HepG2 (cell line): ENCODE data around the gene NME2. TPM values are rescaled to one million over a fixed set of nuclear protein-coding genes. Genes with fewer than 3 reads are reported as not detected.

Experiments used
- ATF4 ChIP-seq, 2 experiments: fragments of 450-650 bp in 1 of 2; sonication (generic) in 1 of 2; formaldehyde crosslinking; IDR thresholded peaks; 2 replicates each; pipeline versions ENCODE4 v1.5.0 to v1.8.0; 2020 to 2022; ENCODE audit warnings: mild to moderate bottlenecking in 1 of 2, missing genetic modification reagents in 1 of 2
- CEBPG ChIP-seq: IDR thresholded peaks from 2 replicates; pipeline ENCODE4 v1.6.1; 2016
- EP300 ChIP-seq, 3 experiments: sonication (generic) in 1 of 3; formaldehyde crosslinking in 1 of 3; IDR thresholded peaks; 2 replicates each; pipeline versions ENCODE4 v1.5.1 to v1.6.1; 2011 to 2020; ENCODE audit warnings: low read depth in 2 of 3, low read length in 2 of 3, borderline replicate concordance in 1 of 3, improper control_type of control experiment in 1 of 3, mild to moderate bottlenecking in 1 of 3, missing genetic modification reagents in 1 of 3, moderate library complexity in 1 of 3
- HMGXB3 ChIP-seq: sonication (generic); formaldehyde crosslinking; IDR thresholded peaks from 2 replicates; pipeline ENCODE4 v1.4.0; 2020; ENCODE audit warnings: missing genetic modification reagents, borderline replicate concordance
- NCOA2 ChIP-seq: sonication (generic); formaldehyde crosslinking; IDR thresholded peaks from 2 replicates; pipeline ENCODE4 v1.8.0; 2022; ENCODE audit warnings: inconsistent platforms
- SP2 ChIP-seq: sonication (generic); formaldehyde crosslinking; IDR thresholded peaks from 2 replicates; pipeline ENCODE4 v1.5.1; 2020; ENCODE audit warnings: mild to moderate bottlenecking, missing genetic modification reagents
- SRSF4 ChIP-seq: fragments of 200-400 bp; formaldehyde crosslinking; IDR thresholded peaks from one replicate; pipeline ENCODE4 v1.6.1; 2018; ENCODE audit warnings: mild to moderate bottlenecking, low read depth, low read length, moderate library complexity; ENCODE audit not compliant: poor library complexity, severe bottlenecking
- SRY ChIP-seq: sonication (generic); formaldehyde crosslinking; IDR thresholded peaks from 2 replicates; pipeline ENCODE4 v1.8.0; 2022; ENCODE audit warnings: mild to moderate bottlenecking, missing genetic modification reagents
- SUZ12 ChIP-seq: fragments of 150-350 bp; IDR thresholded peaks from 2 replicates; pipeline ENCODE4 v1.6.1; 2014; ENCODE audit warnings: low read depth, low read length
- ZFP62 ChIP-seq: sonication (generic); formaldehyde crosslinking; IDR thresholded peaks from 2 replicates; pipeline ENCODE4 v1.4.0; 2020; ENCODE audit warnings: missing genetic modification reagents
- ZFX ChIP-seq: sonication (generic); formaldehyde crosslinking; IDR thresholded peaks from 2 replicates; pipeline ENCODE4 v1.4.0; 2020; ENCODE audit warnings: mild to moderate bottlenecking, low read depth, missing genetic modification reagents, moderate library complexity
- ZNF512 ChIP-seq: sonication (generic); formaldehyde crosslinking; IDR thresholded peaks from 2 replicates; pipeline ENCODE4 v1.4.0; 2020; ENCODE audit warnings: mild to moderate bottlenecking, missing genetic modification reagents
- ZNF724P ChIP-seq: sonication (generic); formaldehyde crosslinking; IDR thresholded peaks from 2 replicates; pipeline ENCODE4 v1.8.0; 2022; ENCODE audit warnings: missing genetic modification reagents, borderline replicate concordance
- polyA plus RNA-seq, 8 experiments: library from polyadenylated mRNA; depleted of rRNA in 3 of 8; stranded (reverse) in 7 of 8; unstranded in 1 of 8; fragments of >200 nt; fragmentation: Illumina TruSeq in 4 of 8; extraction: Trizol in 4 of 8; gene quantifications; 2 replicates each; pipeline versions ENCODE4 v1.2.1 to v1.2.3, GENCODE V29; 2011 to 2016; ENCODE audit warnings: low read depth in 4 of 8, missing spikeins in 1 of 8, mixed read lengths in 1 of 8; ENCODE audit not compliant: insufficient read depth in 1 of 8
- total RNA-seq, 5 experiments: library from RNA; depleted of rRNA; stranded (reverse); fragments of >200 nt; fragmentation: Illumina TruSeq; extraction: Trizol; gene quantifications; 2 replicates each; pipeline ENCODE4 v1.2.3, GENCODE V29; 2016; ENCODE audit warnings: low read depth in 1 of 5
- TF ChIP-seq, protein P1 (sequence below): sonication (generic); formaldehyde crosslinking; IDR thresholded peaks from 2 replicates; pipeline ENCODE4 v1.8.0; 2022; ENCODE audit warnings: low read depth, missing genetic modification reagents
- TF ChIP-seq, protein P2 (sequence below): IDR thresholded peaks from 2 replicates; pipeline ENCODE4 v1.6.1; 2012; ENCODE audit warnings: low read length, improper control_type of control experiment

Gene NME2
- total and polyA plus RNA-seq, 2 of the 13 experiments (the other 11 are each of a cell fraction or from before 2014, with no cell fraction given) = 790 to 1,213 TPM

DNA sequence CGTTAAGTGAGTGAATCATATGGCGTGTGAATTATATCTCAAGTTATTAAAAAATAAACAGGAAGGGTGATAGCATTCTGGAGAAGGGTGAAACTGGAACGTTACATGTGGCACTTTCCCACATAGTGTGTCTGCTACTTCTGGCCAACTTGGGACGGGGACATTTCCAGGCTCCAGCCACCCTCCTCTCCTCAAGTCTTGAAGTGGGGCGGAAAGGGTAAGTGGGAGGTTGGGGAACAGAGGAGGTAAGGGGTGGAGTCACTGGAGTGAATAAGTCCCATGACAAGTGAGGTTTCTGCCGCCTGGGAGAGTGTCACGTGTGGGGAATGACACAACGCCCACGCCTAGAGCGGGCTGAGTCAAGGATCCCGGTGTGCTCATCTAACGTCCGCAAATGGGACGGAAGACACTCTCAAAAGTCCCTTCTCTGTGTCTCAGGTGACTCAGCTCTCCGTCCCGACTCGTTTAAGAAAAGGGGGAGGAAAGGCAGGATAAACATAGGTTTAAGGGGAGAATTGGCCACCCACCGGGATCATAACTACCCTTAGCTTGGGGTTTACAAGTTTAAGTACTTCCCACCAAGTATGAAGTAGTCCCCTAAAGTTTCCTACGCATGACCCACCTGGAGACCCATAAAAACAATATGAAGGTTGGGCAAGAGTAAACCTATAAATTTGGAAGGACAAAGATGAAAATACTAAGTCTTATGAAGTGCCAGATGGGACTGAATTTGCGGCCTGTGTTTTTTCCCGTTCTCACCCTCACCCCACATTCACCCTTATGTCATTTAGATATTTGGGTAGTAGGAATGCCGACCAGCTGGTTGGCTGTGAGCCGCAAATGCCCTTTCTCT lies 44.4 kb upstream of the NME2 start (continued):
- TF ChIP-seq, protein P1, sequence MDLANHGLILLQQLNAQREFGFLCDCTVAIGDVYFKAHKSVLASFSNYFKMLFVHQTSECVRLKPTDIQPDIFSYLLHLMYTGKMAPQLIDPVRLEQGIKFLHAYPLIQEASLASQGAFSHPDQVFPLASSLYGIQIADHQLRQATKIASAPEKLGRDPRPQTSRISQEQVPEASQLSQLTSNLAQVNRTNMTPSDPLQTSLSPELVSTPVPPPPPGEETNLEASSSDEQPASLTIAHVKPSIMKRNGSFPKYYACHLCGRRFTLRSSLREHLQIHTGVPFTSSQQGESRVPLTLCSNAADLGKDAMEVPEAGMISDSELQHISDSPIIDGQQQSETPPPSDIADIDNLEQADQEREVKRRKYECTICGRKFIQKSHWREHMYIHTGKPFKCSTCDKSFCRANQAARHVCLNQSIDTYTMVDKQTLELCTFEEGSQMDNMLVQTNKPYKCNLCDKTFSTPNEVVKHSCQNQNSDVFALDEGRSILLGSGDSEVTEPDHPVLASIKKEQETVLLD = no peak
- TF ChIP-seq ZNF512 (CRISPR knock-in tag) (no peak), SUZ12 (no peak), ATF4 (CRISPR knock-in tag; IDR thresholded peaks at IDR 0.05) (no peak), CEBPG (CRISPR knock-in tag) (peak; percentile 64), NCOA2 (CRISPR knock-in tag) (peak; percentile 32; the same call in 1 of the 2 replicates), EP300 (IDR thresholded peaks at IDR 0.05; ENCODE audit: low read depth in 2 of 2, low read length in 2 of 2) (peak in 1 of 2 experiments; percentile 11; a peak in 1 of 4 replicates), EP300 (CRISPR knock-in tag; IDR thresholded peaks at IDR 0.05; ENCODE audit: borderline replicate concordance) (peak; percentile 40), SRSF4 (no peak), ZNF724P (CRISPR knock-in tag) (peak; percentile 24; the same call in 1 of the 2 replicates), ZFX (CRISPR knock-in tag) (peak; percentile 7; the same call in 1 of the 2 replicates), ZFP62 (CRISPR knock-in tag) (no peak), SRY (CRISPR knock-in tag) (no peak), SP2 (CRISPR knock-in tag) (no peak), HMGXB3 (CRISPR knock-in tag) (peak; percentile 55; the same call in 1 of the 2 replicates)
- TF ChIP-seq, protein P2, sequence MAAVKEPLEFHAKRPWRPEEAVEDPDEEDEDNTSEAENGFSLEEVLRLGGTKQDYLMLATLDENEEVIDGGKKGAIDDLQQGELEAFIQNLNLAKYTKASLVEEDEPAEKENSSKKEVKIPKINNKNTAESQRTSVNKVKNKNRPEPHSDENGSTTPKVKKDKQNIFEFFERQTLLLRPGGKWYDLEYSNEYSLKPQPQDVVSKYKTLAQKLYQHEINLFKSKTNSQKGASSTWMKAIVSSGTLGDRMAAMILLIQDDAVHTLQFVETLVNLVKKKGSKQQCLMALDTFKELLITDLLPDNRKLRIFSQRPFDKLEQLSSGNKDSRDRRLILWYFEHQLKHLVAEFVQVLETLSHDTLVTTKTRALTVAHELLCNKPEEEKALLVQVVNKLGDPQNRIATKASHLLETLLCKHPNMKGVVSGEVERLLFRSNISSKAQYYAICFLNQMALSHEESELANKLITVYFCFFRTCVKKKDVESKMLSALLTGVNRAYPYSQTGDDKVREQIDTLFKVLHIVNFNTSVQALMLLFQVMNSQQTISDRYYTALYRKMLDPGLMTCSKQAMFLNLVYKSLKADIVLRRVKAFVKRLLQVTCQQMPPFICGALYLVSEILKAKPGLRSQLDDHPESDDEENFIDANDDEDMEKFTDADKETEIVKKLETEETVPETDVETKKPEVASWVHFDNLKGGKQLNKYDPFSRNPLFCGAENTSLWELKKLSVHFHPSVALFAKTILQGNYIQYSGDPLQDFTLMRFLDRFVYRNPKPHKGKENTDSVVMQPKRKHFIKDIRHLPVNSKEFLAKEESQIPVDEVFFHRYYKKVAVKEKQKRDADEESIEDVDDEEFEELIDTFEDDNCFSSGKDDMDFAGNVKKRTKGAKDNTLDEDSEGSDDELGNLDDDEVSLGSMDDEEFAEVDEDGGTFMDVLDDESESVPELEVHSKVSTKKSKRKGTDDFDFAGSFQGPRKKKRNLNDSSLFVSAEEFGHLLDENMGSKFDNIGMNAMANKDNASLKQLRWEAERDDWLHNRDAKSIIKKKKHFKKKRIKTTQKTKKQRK = no peak
